Left lobe of liver (tissue), 2 donors: ENCODE data around the gene C1QTNF9B. TPM values are rescaled to one million over a fixed set of nuclear protein-coding genes. Genes with fewer than 3 reads are reported as not detected.
A peak's percentile ranks its signal among the peaks of the same experiment; 100 is the strongest.
"Not testable (repeated sequence)": the region's sequence is repeated elsewhere in the genome, so short reads cannot be mapped to it uniquely, and the experiment has no call there.

ENCODE experiments used
- ATAC-seq: fragments of 200-7000 bp; cut with Tn5 transposase; one replicate; pipeline ENCODE4 v1.9.1; 2020; ENCODE audit warnings: mild to moderate bottlenecking, moderate library complexity
- DNase-seq: peaks from one replicate; pipeline ENCODE4 v3.0.0-alpha.2; 2020; ENCODE audit warnings: low spot score
- total RNA-seq: library from RNA; stranded (reverse); gene quantifications from one replicate; pipeline ENCODE4 v1.2.1, GENCODE V29; 2021
- donor health status: DM: no; HTN: no; CAD: no; lungs with moderate emphysema.
- donor health status: DM: no; HTN: yes; CAD: no.

Gene C1QTNF9B
- total RNA-seq, 1 donor from 2014 or later: not detected

- ATAC-seq (no peak), DNase-seq (no peak)
These were observed 799 bp upstream of the C1QTNF9B start for GRCh38 chr13:23898101-23898500.

- ATAC-seq, DNase-seq: not testable (repeated sequence)
These were observed 2.6 kb downstream of the C1QTNF9B start for GRCh38 chr13:23894746-23895145.

- DNase-seq, ATAC-seq: not testable (repeated sequence)
These were observed 3.5 kb downstream of the C1QTNF9B start for GRCh38 chr13:23893791-23894190.

GRCh38 chr13:23889615-23890607, 7.4 kb downstream of the C1QTNF9B start:
- DNase-seq (no peak), ATAC-seq (peak; percentile 4)

GRCh38 chr13:23888658-23889614, 8.4 kb downstream of the C1QTNF9B start, which contains the start of gene MIPEP:
MIPEP (minus strand) TSS chr13:23889400; CDS start chr13:23889320, 80 bp downstream.
- DNase-seq: peak; percentile 95

GRCh38 chr13:23884361-23884760, 12.9 kb downstream of the C1QTNF9B start:
- not testable (repeated sequence) for DNase-seq, ATAC-seq

More at GRCh38 chr13:23888658-23889614, 8.4 kb downstream of the C1QTNF9B start, which contains the start of gene MIPEP:
- ATAC-seq: peak; percentile 96

GRCh38 chr13:23883255-23883654, 14.0 kb downstream of the C1QTNF9B start:
- DNase-seq (no peak), ATAC-seq (no peak)

DNA sequence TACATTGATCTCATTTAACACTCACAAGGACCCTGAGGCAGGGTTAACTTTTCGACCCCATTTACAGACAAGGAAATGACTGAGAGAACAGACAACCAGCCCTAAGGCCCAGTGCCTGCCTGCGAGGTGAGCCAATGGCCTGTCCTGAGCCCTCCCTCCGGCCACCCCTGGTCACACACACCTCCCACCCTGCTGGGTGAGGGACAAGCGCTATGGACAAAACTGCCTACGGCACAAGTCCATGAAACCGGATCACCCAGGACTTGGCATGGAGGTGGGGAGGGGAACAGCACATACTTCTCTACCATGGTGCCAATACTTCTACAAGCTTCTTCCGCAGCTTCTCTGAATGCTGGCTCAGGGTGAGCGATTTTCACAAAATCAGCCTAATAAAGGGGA, 15.9 kb downstream of the C1QTNF9B start:
- DNase-seq, ATAC-seq: not testable (repeated sequence)

DNA sequence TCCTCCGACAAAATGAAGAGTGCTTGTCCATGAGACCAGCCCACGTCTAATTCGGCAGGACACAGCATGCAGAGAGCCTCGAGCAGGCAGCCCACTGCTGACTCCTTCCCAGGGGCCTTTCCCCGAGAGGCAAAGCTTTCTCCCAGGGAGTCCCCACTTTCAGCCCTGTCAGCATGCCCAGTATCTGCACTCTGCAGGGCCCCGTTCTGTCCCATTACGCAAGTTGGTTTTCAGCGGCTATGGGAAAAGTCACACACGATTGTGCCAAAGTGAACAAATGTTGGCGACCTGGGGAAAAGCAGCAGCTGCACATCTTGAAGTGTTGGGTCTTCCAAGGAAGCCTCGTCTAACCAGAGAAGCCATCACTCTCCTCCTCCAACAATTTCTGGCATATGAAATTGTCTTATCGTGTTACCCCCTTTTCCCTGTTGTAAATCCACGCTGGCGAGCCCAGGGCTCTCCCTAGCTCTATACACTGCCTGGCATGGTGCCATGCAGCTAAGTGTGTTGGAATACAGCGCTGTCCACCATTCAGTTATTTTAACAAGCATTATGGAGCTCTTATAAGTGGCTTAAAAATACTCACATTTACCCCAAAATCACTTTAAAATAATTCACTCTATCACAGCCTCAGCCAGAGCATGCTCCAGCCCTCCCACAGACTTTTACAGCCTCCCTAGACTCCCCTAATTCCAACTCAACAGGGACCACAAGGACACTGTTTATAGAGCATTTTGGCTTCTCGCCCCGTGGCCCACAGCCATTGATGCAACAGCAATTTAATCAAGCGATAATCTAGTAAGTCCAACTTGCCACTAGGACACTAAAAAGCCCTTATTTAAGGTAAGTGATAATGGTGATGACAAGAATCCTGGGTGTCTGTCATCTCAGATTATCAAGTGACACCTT, 16.6 kb downstream of the C1QTNF9B start:
- DNase-seq, ATAC-seq: not testable (repeated sequence)

GRCh38 chr13:23877286-23877685, 20.0 kb downstream of the C1QTNF9B start:
- DNase-seq (no peak), ATAC-seq (no peak)

DNA sequence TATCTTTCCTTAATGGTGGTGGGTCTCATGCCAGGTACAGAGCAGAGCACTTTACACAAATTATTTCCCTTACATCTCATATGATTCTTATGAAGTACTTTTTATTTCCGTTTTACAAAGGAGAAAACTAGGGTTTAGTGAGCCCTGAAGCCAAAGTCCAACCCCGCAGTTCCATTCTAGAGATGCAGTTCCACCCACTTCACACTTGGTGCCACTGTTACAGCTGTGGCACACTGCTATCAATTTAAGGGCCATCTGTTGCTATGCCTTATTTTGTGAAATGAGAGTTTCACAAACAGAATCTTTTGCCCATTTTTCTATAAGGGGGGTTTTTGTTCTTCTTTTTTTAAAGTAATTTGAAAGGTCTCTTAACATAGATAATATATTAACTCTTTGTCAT, 21.0 kb downstream of the C1QTNF9B start:
- peak; percentile 98 for ATAC-seq
- DNase-seq: no peak

GRCh38 chr13:23871616-23872220, 25.6 kb downstream of the C1QTNF9B start:
- ATAC-seq: peak; percentile 68

GRCh38 chr13:23870356-23871140, 26.8 kb downstream of the C1QTNF9B start:
- DNase-seq (no peak), ATAC-seq (no peak)

More at GRCh38 chr13:23871616-23872220, 25.6 kb downstream of the C1QTNF9B start:
- no peak for DNase-seq

DNA sequence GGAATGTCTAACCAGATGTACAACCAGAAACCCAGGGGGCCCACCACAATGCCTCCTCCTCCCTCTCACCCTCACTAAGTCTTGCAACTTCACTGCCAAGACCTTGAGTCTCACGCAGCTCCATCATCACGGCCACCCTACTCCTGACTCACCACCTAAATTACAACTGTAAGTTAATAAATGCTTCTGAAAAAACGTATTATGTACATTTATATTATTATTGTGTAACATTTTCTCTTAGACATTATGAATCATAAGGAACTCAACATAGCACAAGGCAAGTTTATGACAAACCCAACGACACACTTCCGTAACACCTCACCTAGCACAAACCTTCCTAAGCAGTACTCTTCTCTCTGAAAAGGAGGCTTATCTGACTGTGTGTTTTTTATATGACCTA, 28.8 kb downstream of the C1QTNF9B start:
- DNase-seq (no peak), ATAC-seq (no peak)

- DNase-seq (no peak), ATAC-seq (no peak)
These were observed 30.2 kb downstream of the C1QTNF9B start for GRCh38 chr13:23867027-23867491.

DNA sequence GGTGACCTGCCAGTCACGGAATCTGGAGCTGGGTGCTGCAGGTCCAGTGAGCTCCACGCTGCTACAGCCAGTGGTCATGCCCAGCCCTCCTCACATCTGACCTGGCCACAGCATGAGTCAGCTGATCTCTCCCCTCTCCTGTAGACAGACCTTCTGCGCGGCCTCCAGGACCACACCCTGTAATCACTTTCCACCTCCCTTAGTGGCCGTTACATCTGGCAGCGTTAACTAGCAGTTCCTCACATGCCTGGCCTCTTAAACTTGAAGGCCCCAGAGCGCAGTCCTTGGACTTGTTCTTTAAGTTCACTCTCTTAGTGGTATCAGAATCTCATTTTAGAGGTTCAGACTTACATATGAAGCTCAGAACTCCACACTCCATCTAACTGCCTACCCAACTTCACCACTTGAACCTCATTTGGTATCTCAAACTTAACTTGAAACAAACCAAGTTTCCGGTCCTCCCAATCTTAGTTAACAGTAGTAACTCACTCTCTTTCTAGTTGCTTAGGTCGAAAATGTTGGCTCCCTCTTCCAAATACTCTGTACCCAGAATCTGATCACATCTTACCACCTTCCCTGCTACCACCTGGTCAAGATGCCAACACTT, 30.8 kb downstream of the C1QTNF9B start:
- no peak for DNase-seq
- ATAC-seq: no peak

- ATAC-seq: no peak
- DNase-seq: no peak
These were observed 31.4 kb downstream of the C1QTNF9B start for GRCh38 chr13:23865906-23866305.

GRCh38 chr13:23865026-23865425, 32.3 kb downstream of the C1QTNF9B start:
- DNase-seq (no peak), ATAC-seq (no peak)
